GM04503 (cell line): Measurements from ENCODE around the gene PUSL1.

Experiments
- DNase-seq: peaks from one replicate; pipeline ENCODE4 v3.0.0-alpha.2; 2012; ENCODE audit warnings: low read depth

The PUSL1 gene

GRCh38 chr1:1325288-1326074 is 17.1 kb downstream of the PUSL1 start:
- DNase-seq, result no peak

- DNase-seq, result no peak
These were observed 17.7 kb downstream of the PUSL1 start for GRCh38 chr1:1326075-1326605.

- no peak for DNase-seq
These were observed 18.9 kb downstream of the PUSL1 start for GRCh38 chr1:1327291-1327690.

GRCh38 chr1:1328254-1328653 is 19.9 kb downstream of the PUSL1 start:
- no peak for DNase-seq

- DNase-seq, result no peak
These were observed 21.2 kb downstream of the PUSL1 start for GRCh38 chr1:1329304-1330210.

GRCh38 chr1:1330366-1331067 is 22.1 kb downstream of the PUSL1 start:
- DNase-seq, result no peak

- DNase-seq, result no peak
These were observed 22.9 kb downstream of the PUSL1 start, which contains the start of gene TAS1R3 for GRCh38 chr1:1331068-1331965. TAS1R3 (plus strand) TSS chr1:1331280; CDS start chr1:1331346, 66 bp downstream.

- no peak for DNase-seq
These were observed 23.8 kb downstream of the PUSL1 start for GRCh38 chr1:1332031-1332755.

- no peak for DNase-seq
These were observed 24.5 kb downstream of the PUSL1 start for GRCh38 chr1:1332774-1333480.

GRCh38 chr1:1333551-1334241 is 25.3 kb downstream of the PUSL1 start:
- DNase-seq, result no peak

GRCh38 chr1:1334835-1335234 is 26.4 kb downstream of the PUSL1 start:
- DNase-seq, result no peak

GRCh38 chr1:1335283-1335682 is 26.9 kb downstream of the PUSL1 start:
- no peak for DNase-seq

GRCh38 chr1:1335792-1336248 is 27.4 kb downstream of the PUSL1 start:
- no peak for DNase-seq

GRCh38 chr1:1336446-1336845 is 28.0 kb downstream of the PUSL1 start:
- no peak for DNase-seq

- DNase-seq, result no peak
These were observed 28.8 kb downstream of the PUSL1 start for GRCh38 chr1:1336931-1337792.

GRCh38 chr1:1337793-1338147 is 29.4 kb downstream of the PUSL1 start:
- no peak for DNase-seq

- DNase-seq, result no peak
These were observed 29.9 kb downstream of the PUSL1 start for GRCh38 chr1:1338278-1338677.

GRCh38 chr1:1340185-1340584 is 31.8 kb downstream of the PUSL1 start:
- no peak for DNase-seq
